Smooth muscle cell (in vitro differentiated cells): ENCODE measurements around the gene TULP4. TPM values are rescaled to one million over a fixed set of nuclear protein-coding genes. Genes with fewer than 3 reads are reported as not detected.

Experiments
- DNase-seq: peaks from one replicate; lab custom pipeline; 2025; ENCODE audit not compliant: unreplicated experiment; lab: John Stamatoyannopoulos, UW
- H2AFZ ChIP-seq: fragments of 200-600 bp; sonication (generic); 2 replicates; pipeline ENCODE4 v1.6.0; 2016; ENCODE audit warnings: antibody characterized with exemption, low read depth, mild to moderate bottlenecking
- H3F3A ChIP-seq: fragments of 200-600 bp; sonication (generic); 2 replicates; pipeline ENCODE4 v1.6.0; 2017; ENCODE audit warnings: antibody characterized with exemption, low read depth
- H3K27ac ChIP-seq: fragments of 200-600 bp; sonication (generic); 2 replicates; pipeline ENCODE4 v1.5.1; 2016; ENCODE audit warnings: low read depth, mild to moderate bottlenecking
- H3K27me3 ChIP-seq: fragments of 200-600 bp; sonication (generic); 2 replicates; pipeline ENCODE4 v1.6.1; 2016; ENCODE audit warnings: low read depth, mild to moderate bottlenecking
- H3K36me3 ChIP-seq: fragments of 200-600 bp; sonication (generic); 2 replicates; pipeline ENCODE4 v1.5.1; 2016; ENCODE audit warnings: low read depth
- H3K4me1 ChIP-seq: fragments of 200-600 bp; sonication (generic); 2 replicates; pipeline ENCODE4 v1.5.1; 2016; ENCODE audit warnings: low read depth
- H3K4me2 ChIP-seq: fragments of 200-600 bp; sonication (generic); 2 replicates; pipeline ENCODE4 v1.6.0; 2016; ENCODE audit warnings: mild to moderate bottlenecking
- H3K4me3 ChIP-seq: fragments of 200-600 bp; sonication (generic); 2 replicates; pipeline ENCODE4 v1.5.1; 2016; ENCODE audit warnings: mild to moderate bottlenecking
- H3K79me2 ChIP-seq: fragments of 200-600 bp; sonication (generic); 2 replicates; pipeline ENCODE4 v1.6.0; 2016; ENCODE audit warnings: low read depth, mild to moderate bottlenecking
- H3K9ac ChIP-seq: fragments of 200-600 bp; sonication (generic); 2 replicates; pipeline ENCODE4 v1.6.0; 2016; ENCODE audit warnings: low read depth
- H3K9me3 ChIP-seq: fragments of 200-600 bp; sonication (generic); replicated peaks from 2 replicates; pipeline ENCODE4 v1.5.1; 2016; ENCODE audit warnings: low read depth
- H4K20me1 ChIP-seq: fragments of 200-600 bp; sonication (generic); 2 replicates; pipeline ENCODE4 v1.6.0; 2016; ENCODE audit warnings: low read depth
- CTCF ChIP-seq: fragments of 200-600 bp; sonication (generic); IDR thresholded peaks from 2 replicates; pipeline ENCODE4 v1.5.1; 2017; ENCODE audit warnings: borderline replicate concordance, mild to moderate bottlenecking, antibody characterized with exemption; ENCODE audit not compliant: insufficient read depth, poor library complexity, severe bottlenecking
- WGBS: methylation state at CpG from one replicate; pipeline ENCODE4 v1.1.7; 2016; ENCODE audit warnings: low lambda C conversion rate; 5-methylcytosine and 5-hydroxymethylcytosine counted together
- polyA plus RNA-seq: library from polyadenylated mRNA; unstranded; fragments of >200 nt; fragmentation: Nextera tagmentation; extraction: Ambion mirVana; gene quantifications from 2 replicates; pipeline ENCODE4 v1.2.1, GENCODE V29; 2016
- total RNA-seq: library from RNA; depleted of rRNA; stranded (reverse); fragments of >200 nt; gene quantifications from 2 replicates; pipeline ENCODE4 v1.2.3, GENCODE V29; 2014

Gene TULP4
- total and polyA plus RNA-seq, 2 experiments from 2014 or later = 16.1 to 85.0 TPM

DNA sequence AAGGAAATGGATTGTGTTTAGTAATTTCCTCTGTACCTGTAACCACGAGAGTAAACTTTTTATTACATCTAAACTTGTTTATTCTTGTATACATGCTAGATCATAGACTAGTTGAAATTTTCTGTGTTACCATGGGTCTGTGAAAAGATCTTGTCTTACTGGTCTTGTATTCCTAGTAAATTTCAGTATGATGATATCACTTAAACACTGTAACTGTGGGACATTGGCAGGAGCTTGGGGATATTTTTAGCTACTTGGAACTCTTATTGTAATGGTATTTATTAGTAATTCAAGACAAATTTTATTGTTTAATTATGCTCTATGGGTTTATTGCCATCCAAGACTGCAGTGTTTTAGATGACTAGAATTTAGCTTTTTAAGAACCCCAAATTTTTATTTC is 25.9 kb upstream of the TULP4 start:
- peaks cover 32% of the 10 kb centered on the region for H3K79me2 ChIP-seq
- H3K9me3 ChIP-seq = no peaks in the 10 kb centered on the region
- H4K20me1 ChIP-seq = peaks cover 3% of the 10 kb centered on the region
- peaks cover 23% of the 10 kb centered on the region for H3F3A ChIP-seq
- 69% methylated on average over 1 of the region's 1 CpG for WGBS
- peak overlapping the region; percentile 64 for H3K4me2 ChIP-seq
- peaks cover 37% of the 10 kb centered on the region for H3K4me1 ChIP-seq
- no peak for TF ChIP-seq CTCF
- no peaks in the 10 kb centered on the region for H3K27me3 ChIP-seq
- H3K36me3 ChIP-seq = no peaks in the 10 kb centered on the region
- H3K27ac ChIP-seq = peak overlapping the region; percentile 95
- H3K9ac ChIP-seq = peak overlapping the region; percentile 44
- no peak overlapping the region for H3K4me3 ChIP-seq
- DNase-seq = no peak
- no peak overlapping the region for H2AFZ ChIP-seq

GRCh38 chr6:158287047-158287446 is 25.2 kb upstream of the TULP4 start:
- Histone ChIP-seq H3F3A (peaks cover 18% of the 10 kb centered on the region), H2AFZ (no peak overlapping the region), H3K27me3 (no peaks in the 10 kb centered on the region), H3K79me2 (peaks cover 30% of the 10 kb centered on the region), H3K27ac (peak overlapping the region; percentile 95), H3K36me3 (no peaks in the 10 kb centered on the region), H3K9me3 (no peaks in the 10 kb centered on the region), H3K4me1 (peaks cover 37% of the 10 kb centered on the region), H4K20me1 (no peaks in the 10 kb centered on the region), H3K4me3 (no peak overlapping the region), H3K4me2 (peak overlapping the region; percentile 64), H3K9ac (peak overlapping the region; percentile 40)
- no peak for TF ChIP-seq CTCF
- DNase-seq = no peak
- 57% methylated on average over 4 of the region's 4 CpGs for WGBS

DNA sequence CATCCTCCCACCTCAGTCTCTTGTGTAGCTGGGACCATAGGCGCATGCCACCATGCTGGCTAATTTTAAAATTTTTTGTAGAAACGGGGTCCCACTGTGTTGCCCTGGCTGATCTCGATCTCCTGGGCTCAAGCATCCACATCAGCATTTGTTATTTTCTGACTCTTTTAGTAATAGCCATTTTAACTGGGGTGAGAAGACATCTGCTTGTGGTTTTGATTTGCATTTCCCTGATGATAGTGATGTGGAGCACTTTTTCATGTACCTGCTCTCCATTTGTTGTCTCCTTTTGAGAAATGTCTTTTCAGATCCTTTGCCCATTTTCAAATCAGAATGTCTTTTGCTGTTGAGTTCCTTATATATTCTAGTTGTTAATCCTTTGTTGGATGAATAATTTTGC is 22.2 kb upstream of the TULP4 start:
- H3K9me3 ChIP-seq = no peaks in the 10 kb centered on the region
- TF ChIP-seq CTCF = no peak

DNA sequence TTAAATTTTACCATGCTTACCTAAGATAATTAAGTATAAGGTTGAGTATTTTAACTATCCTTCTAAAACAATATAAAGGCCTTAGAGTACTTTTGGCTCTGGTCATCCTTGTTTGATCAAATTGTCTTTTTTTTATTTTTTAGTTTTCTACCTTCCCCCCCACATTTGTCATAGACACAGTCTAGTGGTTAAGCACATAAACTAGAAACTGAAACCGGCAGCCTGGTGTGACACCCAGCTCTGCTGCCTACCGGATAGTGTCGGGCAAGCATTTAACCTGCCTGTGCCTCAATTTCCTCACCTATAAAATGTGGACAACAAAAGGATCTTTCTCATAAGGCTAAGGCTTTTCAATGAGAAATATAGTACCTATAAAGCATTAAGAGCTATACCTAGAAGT is 21.6 kb upstream of the TULP4 start:
- DNase-seq = no peak
- 96% methylated on average over 3 of the region's 3 CpGs for WGBS
- peaks cover 6% of the 10 kb centered on the region for H3F3A ChIP-seq

More for the DNA sequence above, 22.2 kb upstream of the TULP4 start:
- no peak for DNase-seq
- Histone ChIP-seq H3K36me3 (no peaks in the 10 kb centered on the region), H3K4me3 (no peak overlapping the region), H3K4me1 (peaks cover 16% of the 10 kb centered on the region), H4K20me1 (no peaks in the 10 kb centered on the region), H3K27ac (no peak overlapping the region), H3K4me2 (no peak overlapping the region), H3K27me3 (no peaks in the 10 kb centered on the region), H3F3A (peaks cover 6% of the 10 kb centered on the region), H3K9ac (no peak overlapping the region), H2AFZ (no peak overlapping the region), H3K79me2 (peaks cover 35% of the 10 kb centered on the region)
- 74% methylated on average over 3 of the region's 3 CpGs for WGBS

More for the DNA sequence above, 21.6 kb upstream of the TULP4 start:
- TF ChIP-seq CTCF = no peak
- Histone ChIP-seq H3K79me2 (peaks cover 35% of the 10 kb centered on the region), H3K27me3 (no peaks in the 10 kb centered on the region), H2AFZ (no peak overlapping the region), H3K36me3 (no peaks in the 10 kb centered on the region), H3K4me1 (peaks cover 11% of the 10 kb centered on the region), H3K9me3 (no peaks in the 10 kb centered on the region), H3K4me2 (no peak overlapping the region), H3K9ac (no peak overlapping the region), H4K20me1 (no peaks in the 10 kb centered on the region), H3K4me3 (no peak overlapping the region), H3K27ac (no peak overlapping the region)
